A673 (cell line): Measurements from ENCODE around the gene CHD3. TPM values are rescaled to one million over a fixed set of nuclear protein-coding genes. Genes with fewer than 3 reads are reported as not detected.

Source experiments
- BruUV-seq: library from RNA; stranded (reverse); fragments of 400-500 nt; replicated peaks from 2 replicates; lab custom pipeline; 2021; lab: Mats Ljungman, UMichigan
- CTCF ChIA-PET: fragments of 300-600 bp; sonication (Branson Sonifier 250); formaldehyde crosslinking; loops from one replicate; lab custom pipeline; 2022; ENCODE audit warnings: antibody characterized with exemption; lab: Charles Lee
- POLR2A ChIA-PET: fragments of 300-600 bp; sonication (Branson Sonifier 250); formaldehyde crosslinking; loops from one replicate; lab custom pipeline; 2022; ENCODE audit warnings: antibody characterized with exemption; ENCODE audit not compliant: low non-redundant PET; lab: Charles Lee
- DNase-seq: peaks from one replicate; pipeline ENCODE4 v3.0.0-alpha.2; 2015; ENCODE audit warnings: low spot score
- H3K27ac ChIP-seq: fragments of 200-600 bp; sonication (generic); 2 replicates; pipeline ENCODE4 v1.5.1; 2016; ENCODE audit warnings: mixed run types, low read depth, mild to moderate bottlenecking, mixed read lengths, antibody characterized with exemption, low read length; ENCODE audit not compliant: poor library complexity, severe bottlenecking
- H3K27me3 ChIP-seq: fragments of 200-600 bp; sonication (generic); replicated peaks from 2 replicates; pipeline ENCODE4 v1.6.1; 2017; ENCODE audit warnings: mixed run types, low read depth, mild to moderate bottlenecking, mixed read lengths, antibody characterized with exemption, low read length; ENCODE audit not compliant: insufficient read depth, poor library complexity
- H3K36me3 ChIP-seq: fragments of 200-600 bp; sonication (generic); 2 replicates; pipeline ENCODE4 v1.6.1; 2016; ENCODE audit warnings: mixed run types, mild to moderate bottlenecking, mixed read lengths, antibody characterized with exemption, low read length; ENCODE audit not compliant: insufficient read depth, poor library complexity, severe bottlenecking
- H3K4me1 ChIP-seq: fragments of 200-600 bp; sonication (generic); 2 replicates; pipeline ENCODE4 v1.6.1; 2017; ENCODE audit warnings: mixed run types, mild to moderate bottlenecking, mixed read lengths, antibody characterized with exemption, low read length; ENCODE audit not compliant: insufficient read depth, poor library complexity, severe bottlenecking
- H3K4me3 ChIP-seq: fragments of 200-600 bp; sonication (generic); 2 replicates; pipeline ENCODE4 v1.5.1; 2016; ENCODE audit warnings: low read depth, mixed run types, mild to moderate bottlenecking, mixed read lengths, low read length; ENCODE audit not compliant: poor library complexity, severe bottlenecking
- H3K9me3 ChIP-seq: fragments of 200-600 bp; sonication (generic); 2 replicates; pipeline ENCODE4 v1.6.1; 2016; ENCODE audit warnings: mixed run types, low read depth, mild to moderate bottlenecking, mixed read lengths, antibody characterized with exemption, low read length; ENCODE audit not compliant: poor library complexity, severe bottlenecking
- EZH2 ChIP-seq: fragments of 200-600 bp; sonication (generic); IDR thresholded peaks from 2 replicates; pipeline ENCODE4 v1.6.1; 2017; ENCODE audit warnings: borderline replicate concordance, low read depth, mild to moderate bottlenecking, mixed read lengths, antibody characterized with exemption, low read length; ENCODE audit not compliant: poor library complexity, severe bottlenecking
- intact Hi-C: fragments of 100-400 bp; cut with micrococcal nuclease; formaldehyde crosslinking; loops from one replicate; pipeline ENCODE4 v1.10.0; 2022; ENCODE audit not compliant: unreplicated experiment
- total RNA-seq: library from RNA; stranded (reverse); gene quantifications from 2 replicates; pipeline ENCODE4 v1.2.3, GENCODE V29; 2021
- TF ChIP-seq, protein P1 (sequence below): fragments of 300-800, 200-600 bp; sonication (generic); conservative IDR thresholded peaks from 2 replicates; pipeline ENCODE4 v1.5.1; 2017; ENCODE audit warnings: low read depth, mild to moderate bottlenecking, antibody characterized with exemption, low read length, moderate library complexity, mixed read lengths

CHD3 gene
- total RNA-seq, 1 experiment from 2014 or later: 249 TPM

GRCh38 chr17:7850701-7851437, 37.7 kb upstream of the CHD3 start:
- POLR2A ChIA-PET: interaction anchor here (0.6 kb wide), 1 partner anchor 16 kb away, joined by 3 read pairs; no protein-coding TSS in a partner anchor
- CTCF ChIA-PET: interaction anchor here (1.5 kb wide), 1 partner anchor 16 kb away, joined by 3 read pairs; no protein-coding TSS in a partner anchor
- BruUV-seq: no TSS peak
- H3K4me1 ChIP-seq: peaks cover 5% of the 10 kb centered on the region
- DNase-seq: no peak
- H3K9me3 ChIP-seq: no peaks in the 10 kb centered on the region
- intact Hi-C loops: loop anchor here (1.0 to 2.0 kb wide), 3 partner anchors 16 to 108 kb away; no protein-coding TSS in a partner anchor
- H3K36me3 ChIP-seq: peaks cover 75% of the 10 kb centered on the region
- no peak for TF ChIP-seq EZH2
- TF ChIP-seq, protein P1, sequence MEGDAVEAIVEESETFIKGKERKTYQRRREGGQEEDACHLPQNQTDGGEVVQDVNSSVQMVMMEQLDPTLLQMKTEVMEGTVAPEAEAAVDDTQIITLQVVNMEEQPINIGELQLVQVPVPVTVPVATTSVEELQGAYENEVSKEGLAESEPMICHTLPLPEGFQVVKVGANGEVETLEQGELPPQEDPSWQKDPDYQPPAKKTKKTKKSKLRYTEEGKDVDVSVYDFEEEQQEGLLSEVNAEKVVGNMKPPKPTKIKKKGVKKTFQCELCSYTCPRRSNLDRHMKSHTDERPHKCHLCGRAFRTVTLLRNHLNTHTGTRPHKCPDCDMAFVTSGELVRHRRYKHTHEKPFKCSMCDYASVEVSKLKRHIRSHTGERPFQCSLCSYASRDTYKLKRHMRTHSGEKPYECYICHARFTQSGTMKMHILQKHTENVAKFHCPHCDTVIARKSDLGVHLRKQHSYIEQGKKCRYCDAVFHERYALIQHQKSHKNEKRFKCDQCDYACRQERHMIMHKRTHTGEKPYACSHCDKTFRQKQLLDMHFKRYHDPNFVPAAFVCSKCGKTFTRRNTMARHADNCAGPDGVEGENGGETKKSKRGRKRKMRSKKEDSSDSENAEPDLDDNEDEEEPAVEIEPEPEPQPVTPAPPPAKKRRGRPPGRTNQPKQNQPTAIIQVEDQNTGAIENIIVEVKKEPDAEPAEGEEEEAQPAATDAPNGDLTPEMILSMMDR: no peak
- H3K27ac ChIP-seq: no peak overlapping the region
- no peaks in the 10 kb centered on the region for H3K27me3 ChIP-seq
- no peak overlapping the region for H3K4me3 ChIP-seq

GRCh38 chr17:7851438-7852261, 36.9 kb upstream of the CHD3 start:
- H3K4me3 ChIP-seq: no peak overlapping the region
- no peak overlapping the region for H3K27ac ChIP-seq
- no TSS peak for BruUV-seq
- peak; percentile 90 for DNase-seq
- peaks cover 68% of the 10 kb centered on the region for H3K36me3 ChIP-seq
- TF ChIP-seq, protein P1: peak; percentile 92
- no peak for TF ChIP-seq EZH2
- intact Hi-C loops: loop anchor here (1.0 to 2.0 kb wide), 3 partner anchors 16 to 109 kb away; no protein-coding TSS in a partner anchor
- ChIA-PET POLR2A (no interaction called here), CTCF (interaction anchor here (1.5 kb wide), 1 partner anchor 17 kb away, joined by 3 read pairs; no protein-coding TSS in a partner anchor)
- H3K9me3 ChIP-seq: no peaks in the 10 kb centered on the region
- H3K27me3 ChIP-seq: no peaks in the 10 kb centered on the region
- H3K4me1 ChIP-seq: peaks cover 10% of the 10 kb centered on the region

DNA sequence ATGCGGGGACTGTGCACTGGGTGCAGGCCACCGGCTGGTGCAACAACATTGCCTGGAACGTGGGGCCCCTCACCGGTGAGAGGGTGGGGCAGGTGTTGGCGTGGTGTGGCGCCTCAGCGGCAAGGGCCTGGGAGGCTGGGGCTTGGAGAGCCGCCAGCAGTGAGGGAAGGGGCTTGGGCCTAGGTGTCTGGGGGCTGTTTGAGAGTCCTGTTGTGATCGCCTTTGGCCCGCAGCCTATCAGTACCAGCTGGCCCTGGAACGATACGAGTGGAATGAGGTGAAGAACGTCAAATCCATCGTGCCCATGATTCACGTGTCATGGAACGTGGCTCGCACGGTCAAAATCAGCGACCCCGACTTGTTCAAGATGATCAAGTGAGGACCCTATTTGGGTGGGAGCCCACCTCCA, 36.3 kb upstream of the CHD3 start:
- H3K4me1 ChIP-seq: peaks cover 10% of the 10 kb centered on the region
- H3K27ac ChIP-seq: no peak overlapping the region
- no peaks in the 10 kb centered on the region for H3K27me3 ChIP-seq
- H3K9me3 ChIP-seq: no peaks in the 10 kb centered on the region
- intact Hi-C loops: no loop called here
- no peak for DNase-seq
- no peak overlapping the region for H3K4me3 ChIP-seq
- POLR2A ChIA-PET: no interaction called here
- CTCF ChIA-PET: no interaction called here
- BruUV-seq: no TSS peak
- TF ChIP-seq EZH2: no peak
- H3K36me3 ChIP-seq: peaks cover 62% of the 10 kb centered on the region
